Neural crest cell (in vitro differentiated cells): ENCODE measurements around the gene FAM78A. TPM values are rescaled to one million over a fixed set of nuclear protein-coding genes. Genes with fewer than 3 reads are reported as not detected.

Source experiments
- DNase-seq: peaks from one replicate; pipeline ENCODE4 v3.0.0; 2021; ENCODE audit warnings: low read depth, mixed read lengths, low spot score
- H3K27ac Mint-ChIP-seq: one replicate; pipeline ENCODE4 v1.8.0; 2021; ENCODE audit warnings: mild to moderate bottlenecking, mixed read lengths; ENCODE audit not compliant: unreplicated experiment
- H3K27me3 Mint-ChIP-seq: 2 replicates; pipeline ENCODE4 v1.8.0; 2021; ENCODE audit warnings: low read depth, mild to moderate bottlenecking, mixed read lengths
- H3K36me3 Mint-ChIP-seq: 2 replicates; pipeline ENCODE4 v1.8.0; 2021; ENCODE audit warnings: low read depth, mild to moderate bottlenecking, mixed read lengths
- H3K4me1 Mint-ChIP-seq: 2 replicates; pipeline ENCODE4 v1.8.0; 2021; ENCODE audit warnings: mixed read lengths
- H3K4me3 Mint-ChIP-seq: one replicate; pipeline ENCODE4 v1.8.0; 2021; ENCODE audit warnings: mild to moderate bottlenecking, mixed read lengths
- H3K9me3 Mint-ChIP-seq: 2 replicates; pipeline ENCODE4 v1.8.0; 2021; ENCODE audit warnings: mixed read lengths
- total RNA-seq: library from RNA; stranded (reverse); gene quantifications from 2 replicates; pipeline ENCODE4 v1.2.1, GENCODE V29; 2021
- TF ChIP-seq, protein P1 (sequence below): fragments of 200-600 bp; sonication (generic); conservative IDR thresholded peaks from 2 replicates; pipeline ENCODE4 v1.5.0; 2021; ENCODE audit warnings: antibody characterized with exemption, mild to moderate bottlenecking

FAM78A gene
- total RNA-seq, 1 donor from 2014 or later, result 3.8 TPM

GRCh38 chr9:131227959-131228460 is 48.3 kb downstream of the FAM78A start:
- H3K27ac Mint-ChIP-seq, result peak overlapping the region; percentile 59
- H3K36me3 Mint-ChIP-seq, result no peaks in the 10 kb centered on the region
- H3K4me3 Mint-ChIP-seq, result no peak overlapping the region
- TF ChIP-seq, protein P1, sequence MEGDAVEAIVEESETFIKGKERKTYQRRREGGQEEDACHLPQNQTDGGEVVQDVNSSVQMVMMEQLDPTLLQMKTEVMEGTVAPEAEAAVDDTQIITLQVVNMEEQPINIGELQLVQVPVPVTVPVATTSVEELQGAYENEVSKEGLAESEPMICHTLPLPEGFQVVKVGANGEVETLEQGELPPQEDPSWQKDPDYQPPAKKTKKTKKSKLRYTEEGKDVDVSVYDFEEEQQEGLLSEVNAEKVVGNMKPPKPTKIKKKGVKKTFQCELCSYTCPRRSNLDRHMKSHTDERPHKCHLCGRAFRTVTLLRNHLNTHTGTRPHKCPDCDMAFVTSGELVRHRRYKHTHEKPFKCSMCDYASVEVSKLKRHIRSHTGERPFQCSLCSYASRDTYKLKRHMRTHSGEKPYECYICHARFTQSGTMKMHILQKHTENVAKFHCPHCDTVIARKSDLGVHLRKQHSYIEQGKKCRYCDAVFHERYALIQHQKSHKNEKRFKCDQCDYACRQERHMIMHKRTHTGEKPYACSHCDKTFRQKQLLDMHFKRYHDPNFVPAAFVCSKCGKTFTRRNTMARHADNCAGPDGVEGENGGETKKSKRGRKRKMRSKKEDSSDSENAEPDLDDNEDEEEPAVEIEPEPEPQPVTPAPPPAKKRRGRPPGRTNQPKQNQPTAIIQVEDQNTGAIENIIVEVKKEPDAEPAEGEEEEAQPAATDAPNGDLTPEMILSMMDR, result no peak
- peaks cover 8% of the 10 kb centered on the region for H3K4me1 Mint-ChIP-seq
- DNase-seq, result no peak
- no peaks in the 10 kb centered on the region for H3K9me3 Mint-ChIP-seq
- no peaks in the 10 kb centered on the region for H3K27me3 Mint-ChIP-seq

GRCh38 chr9:131227112-131227958 is 49.0 kb downstream of the FAM78A start:
- peaks cover 8% of the 10 kb centered on the region for H3K4me1 Mint-ChIP-seq
- H3K27ac Mint-ChIP-seq, result no peak overlapping the region
- TF ChIP-seq, protein P1, result no peak
- no peak overlapping the region for H3K4me3 Mint-ChIP-seq
- DNase-seq, result no peak
- no peaks in the 10 kb centered on the region for H3K9me3 Mint-ChIP-seq
- H3K36me3 Mint-ChIP-seq, result no peaks in the 10 kb centered on the region
- H3K27me3 Mint-ChIP-seq, result no peaks in the 10 kb centered on the region

GRCh38 chr9:131226226-131226625 is 50.1 kb downstream of the FAM78A start:
- Mint-ChIP-seq H3K36me3 (peaks cover 3% of the 10 kb centered on the region), H3K4me1 (peaks cover 8% of the 10 kb centered on the region), H3K27ac (no peak overlapping the region)

DNA sequence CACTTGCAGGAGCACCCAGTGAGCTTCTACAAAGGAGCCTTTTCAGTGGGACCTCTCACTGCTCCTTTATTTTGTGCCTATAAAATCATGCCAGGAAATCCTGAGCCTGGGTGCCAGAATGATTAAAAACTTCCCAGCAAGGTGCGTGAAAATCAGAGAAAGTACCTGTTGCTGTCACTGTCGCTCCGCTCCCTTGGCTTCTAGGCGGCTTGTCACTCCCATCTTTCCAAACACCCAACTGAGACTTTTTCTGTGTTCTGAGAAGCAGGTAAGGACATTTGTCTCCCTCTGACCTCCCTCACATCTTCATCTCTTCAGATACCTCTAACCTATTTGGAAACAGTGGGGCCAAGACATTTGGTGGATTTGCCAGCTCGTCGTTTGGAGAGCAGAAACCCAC is 53.9 kb downstream of the FAM78A start:
- DNase-seq, result no peak
- Mint-ChIP-seq H3K36me3 (peaks cover 3% of the 10 kb centered on the region), H3K27ac (no peak overlapping the region), H3K4me3 (no peak overlapping the region), H3K4me1 (peaks cover under 1% of the 10 kb centered on the region), H3K27me3 (no peaks in the 10 kb centered on the region), H3K9me3 (no peaks in the 10 kb centered on the region)
- TF ChIP-seq, protein P1, result no peak

More at GRCh38 chr9:131226226-131226625, 50.1 kb downstream of the FAM78A start:
- Mint-ChIP-seq H3K9me3 (no peaks in the 10 kb centered on the region), H3K4me3 (no peak overlapping the region), H3K27me3 (no peaks in the 10 kb centered on the region)
- TF ChIP-seq, protein P1, result no peak
- no peak for DNase-seq

GRCh38 chr9:131220485-131220884 is 55.8 kb downstream of the FAM78A start:
- no peak overlapping the region for H3K4me3 Mint-ChIP-seq
- no peaks in the 10 kb centered on the region for H3K27me3 Mint-ChIP-seq
- no peak overlapping the region for H3K27ac Mint-ChIP-seq
- H3K9me3 Mint-ChIP-seq, result no peaks in the 10 kb centered on the region
- no peak for DNase-seq
- H3K36me3 Mint-ChIP-seq, result peaks cover 5% of the 10 kb centered on the region
- peaks cover under 1% of the 10 kb centered on the region for H3K4me1 Mint-ChIP-seq
- TF ChIP-seq, protein P1, result no peak
